ENCODE results near the gene UBL4A.

The UBL4A gene

GRCh38 chrX:154436983-154437752 lies 49.2 kb downstream of the UBL4A start, which contains the start of gene GDI1:
GDI1 (plus strand) TSS chrX:154437154; CDS start chrX:154437255, 101 bp downstream.
- DNase-seq: no peak

- no peak for DNase-seq
Measured at GRCh38 chrX:154436374-154436982, 49.9 kb downstream of the UBL4A start.

- DNase-seq: no peak
Measured at GRCh38 chrX:154435171-154435733, 51.2 kb downstream of the UBL4A start.

- no peak for DNase-seq
Measured at GRCh38 chrX:154434394-154435168, 51.8 kb downstream of the UBL4A start.
